Left forelimb (tissue), 1 donor: ENCODE measurements around the gene GGT5.
"Not testable (repeated sequence)": the region's sequence is repeated elsewhere in the genome, so short reads cannot be mapped to it uniquely, and the experiment has no call there.

Experiments used
- DNase-seq: peaks from one replicate; pipeline ENCODE4 v3.0.0-alpha.2; 2018; ENCODE audit warnings: low spot score

Gene GGT5

GRCh38 chr22:24232725-24233124, 12.2 kb downstream of the GGT5 start:
- DNase-seq = no peak

DNA sequence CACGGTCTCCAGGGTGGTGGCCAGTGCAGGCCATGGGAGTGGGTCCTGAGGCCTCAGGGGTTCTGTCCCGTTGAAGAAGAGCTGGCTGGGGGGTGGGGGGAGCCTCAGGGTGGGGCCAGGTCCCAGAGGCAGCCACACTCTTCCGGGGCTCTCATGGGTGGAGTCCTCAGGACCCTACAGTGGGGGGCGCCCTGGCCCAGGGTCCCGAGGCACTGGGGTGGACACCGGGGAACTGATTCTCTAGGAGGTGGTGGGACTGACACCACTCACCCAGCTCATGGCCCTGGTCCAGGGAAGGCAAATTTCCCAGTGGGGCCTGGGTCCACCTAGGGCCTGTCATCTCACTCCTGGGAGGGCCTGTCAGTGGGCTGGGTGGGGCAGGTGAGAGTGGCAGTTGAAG, 12.8 kb downstream of the GGT5 start:
- no peak for DNase-seq

DNA sequence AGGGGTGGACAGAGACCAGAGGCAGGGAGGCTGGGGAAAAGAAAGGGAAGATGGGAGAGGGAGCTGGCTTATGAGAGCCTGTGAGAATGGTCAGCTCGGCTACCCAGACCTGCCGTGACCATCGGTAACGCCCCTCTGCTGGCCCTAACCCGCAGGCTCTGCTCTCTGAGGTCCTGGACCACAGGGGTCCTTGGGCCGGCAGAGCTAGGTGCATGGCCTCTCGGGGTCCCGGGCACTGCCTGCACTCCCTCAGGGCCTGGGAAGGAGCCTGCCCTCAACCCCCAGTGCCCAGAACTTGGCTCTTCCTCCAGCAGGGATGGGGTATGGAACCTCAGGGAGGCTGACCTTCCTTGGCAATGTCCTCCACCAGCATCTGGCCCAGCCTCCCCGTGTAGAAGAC, 13.2 kb downstream of the GGT5 start:
- no peak for DNase-seq

- DNase-seq = no peak
Measured at GRCh38 chr22:24230911-24231656, 13.8 kb downstream of the GGT5 start.

DNA sequence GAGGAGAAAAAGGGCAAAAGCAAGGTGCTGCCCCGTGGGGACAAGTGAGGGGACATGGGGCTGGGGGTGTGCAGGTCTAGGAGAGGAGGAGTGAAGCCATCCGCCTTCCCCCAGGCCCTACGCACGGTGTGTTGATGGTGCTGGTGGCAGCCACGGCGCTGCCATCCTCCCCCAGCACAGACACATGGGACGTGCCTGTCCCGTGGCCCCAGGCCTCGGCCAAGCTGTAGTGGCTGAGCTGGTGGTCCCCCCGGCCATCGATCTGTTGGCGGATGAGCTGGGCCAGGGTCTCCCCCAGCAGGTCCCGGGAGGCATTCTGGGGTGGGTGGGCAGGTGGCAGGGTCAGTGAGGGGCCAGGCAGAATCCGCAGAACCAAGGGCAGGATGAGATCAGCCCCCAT, 18.9 kb downstream of the GGT5 start:
- no peak for DNase-seq

DNA sequence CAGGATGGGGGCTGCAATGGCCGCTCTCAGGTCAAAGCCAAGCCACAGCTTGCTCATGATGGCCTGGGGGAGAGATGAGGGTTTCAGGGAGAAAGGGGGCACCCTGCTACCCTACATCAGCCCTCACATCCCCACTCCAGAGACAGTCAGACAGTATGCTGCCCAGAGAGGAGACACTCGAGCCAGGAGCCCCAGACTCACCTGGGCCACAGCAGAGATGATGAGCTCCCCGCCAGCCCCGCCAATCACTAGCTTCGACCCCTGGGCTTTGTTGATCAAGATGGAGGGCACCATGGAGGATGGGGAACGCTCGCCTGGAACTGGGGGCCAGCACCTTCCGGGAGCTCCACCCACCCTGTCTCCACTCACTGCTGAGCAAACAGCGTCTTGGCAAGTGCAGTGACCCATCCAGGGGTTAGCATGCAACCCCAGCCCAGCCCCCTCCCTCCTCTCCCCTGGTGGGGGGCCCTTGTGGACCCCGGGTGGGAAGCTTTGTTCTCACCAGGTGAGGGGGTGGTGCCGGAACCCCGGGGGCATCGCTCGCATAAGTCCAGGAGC, 19.8 kb downstream of the GGT5 start:
- DNase-seq = no peak

DNA sequence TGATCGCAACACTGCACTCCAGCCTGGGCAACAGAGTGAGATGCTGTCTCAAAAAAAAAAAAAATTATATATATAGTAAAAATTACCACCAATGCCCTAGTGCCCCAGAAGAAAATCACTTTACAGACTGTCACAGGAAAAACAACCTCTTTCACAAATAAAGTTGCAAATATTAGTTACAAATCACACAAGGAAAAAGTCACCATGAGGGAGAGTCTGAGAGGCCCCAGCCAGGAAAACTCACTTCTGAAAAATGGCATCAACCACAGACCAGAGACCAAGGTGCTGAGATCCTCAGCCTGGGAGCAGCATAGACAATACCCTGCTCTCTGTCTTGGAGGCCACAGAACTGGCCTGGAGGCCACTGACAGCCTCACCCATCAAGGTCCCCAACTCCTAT, 20.4 kb downstream of the GGT5 start:
- DNase-seq = no peak

DNA sequence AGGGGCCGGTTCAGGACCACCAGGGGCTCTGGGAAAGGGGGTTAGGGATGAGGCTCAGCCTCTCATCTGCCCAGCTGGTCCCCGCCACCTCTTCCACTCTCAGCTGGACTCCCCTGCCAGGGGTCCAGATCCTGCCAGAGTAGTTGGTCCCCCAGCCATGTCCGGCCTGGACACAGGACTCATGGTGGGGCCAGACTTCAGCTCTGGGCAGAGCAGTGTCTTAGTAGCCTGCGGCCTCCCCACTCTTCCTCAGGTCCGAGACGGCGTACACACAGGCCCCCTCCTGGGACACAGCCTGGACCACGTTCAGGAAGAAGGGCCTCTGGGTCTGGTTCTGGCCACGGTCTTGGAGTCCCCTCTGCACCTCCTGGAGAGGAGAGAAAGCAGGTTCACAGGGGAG, 25.1 kb downstream of the GGT5 start:
- no peak for DNase-seq

DNA sequence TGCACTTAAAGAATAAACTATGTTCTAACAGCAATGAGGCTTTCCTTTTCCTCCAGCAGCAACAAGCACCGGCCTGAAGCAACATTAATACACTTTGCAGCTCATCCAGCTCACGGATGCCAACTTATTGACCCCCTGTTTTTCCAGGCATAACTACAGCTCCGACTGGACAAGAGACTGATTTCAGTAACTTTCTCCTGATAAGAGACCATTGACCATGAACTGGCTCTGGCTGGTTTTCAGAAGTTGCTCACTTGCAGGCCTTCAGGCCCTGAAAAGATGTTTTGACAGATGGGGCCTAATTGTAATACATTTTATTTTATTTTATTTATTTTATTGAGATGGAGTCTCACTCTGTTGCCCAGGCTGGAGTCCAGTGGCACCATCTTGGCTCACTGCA, 27.5 kb downstream of the GGT5 start:
- DNase-seq = no peak

DNA sequence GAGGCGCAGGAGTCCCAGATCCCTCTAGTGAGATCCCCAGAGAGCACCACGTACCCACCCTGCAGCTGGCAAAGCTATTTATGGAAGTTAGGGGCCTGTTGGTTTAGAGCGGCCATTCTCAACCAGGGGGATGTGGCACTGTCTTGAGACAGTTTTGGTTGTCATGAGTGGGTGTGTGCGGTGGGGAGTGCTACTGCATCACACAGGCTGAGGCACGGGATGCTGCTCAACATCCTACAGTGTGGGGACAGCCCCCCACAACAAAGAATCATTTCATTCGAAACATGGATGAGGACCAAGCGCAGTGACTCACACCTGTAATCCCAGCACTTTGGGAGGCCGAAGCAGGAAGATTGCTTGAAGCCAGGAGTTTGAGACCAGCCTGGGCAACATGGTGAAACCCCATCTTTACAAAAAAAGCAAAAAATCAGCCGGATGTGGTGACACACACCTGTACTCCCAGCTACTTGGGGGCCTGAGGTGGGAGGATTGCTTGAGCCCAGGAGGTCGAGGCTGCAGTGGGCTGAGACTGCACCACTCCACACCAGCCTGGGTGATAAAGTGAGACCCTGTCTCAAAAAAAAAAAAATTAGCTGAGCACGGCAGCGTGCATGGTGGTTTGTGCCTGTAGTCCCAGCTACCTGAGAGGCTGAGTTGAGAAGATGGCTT, 28.2 kb downstream of the GGT5 start:
- no peak for DNase-seq

DNA sequence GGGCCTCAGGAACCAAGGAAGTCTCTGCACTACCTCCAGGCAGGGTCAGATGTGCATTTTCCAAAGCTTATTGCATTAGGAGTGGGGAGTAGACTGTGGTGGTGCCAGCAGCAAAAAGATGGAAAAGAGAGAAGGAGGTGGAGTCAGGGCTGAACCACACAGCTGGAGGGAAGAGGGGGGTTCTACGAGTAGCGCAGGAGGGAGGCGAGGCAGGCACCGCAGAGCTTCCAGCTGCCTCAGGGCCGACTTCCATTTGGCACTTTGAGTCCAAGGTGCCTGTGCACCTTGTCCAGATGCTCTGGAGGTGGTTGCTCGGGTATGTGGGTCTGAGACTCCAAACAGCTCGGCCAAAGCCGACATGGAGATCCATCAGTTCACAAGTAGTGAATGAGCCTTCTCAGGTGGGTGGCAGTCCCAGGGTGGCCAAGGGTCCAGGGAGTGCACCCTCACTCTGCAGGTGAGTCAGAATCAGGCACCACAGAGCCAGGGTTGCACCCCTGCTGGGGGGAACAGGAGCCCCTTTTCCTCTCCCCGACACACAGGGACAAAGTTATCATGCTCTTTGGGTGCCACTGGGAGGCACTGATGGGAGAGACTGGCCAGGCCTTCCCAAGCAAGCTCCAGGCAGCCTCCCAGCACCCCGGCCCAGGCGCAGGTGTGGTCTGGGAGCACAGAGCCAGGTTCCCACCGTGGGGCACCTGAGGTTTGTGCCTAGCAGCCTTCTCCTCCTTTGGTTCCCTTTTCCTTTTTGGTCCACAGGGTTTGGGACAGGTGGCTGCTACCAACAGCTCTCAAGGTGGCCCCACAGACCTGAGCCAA, 30.2 kb downstream of the GGT5 start:
- DNase-seq = no peak

GRCh38 chr22:24213111-24213510, 31.8 kb downstream of the GGT5 start:
- DNase-seq = not testable (repeated sequence)

DNA sequence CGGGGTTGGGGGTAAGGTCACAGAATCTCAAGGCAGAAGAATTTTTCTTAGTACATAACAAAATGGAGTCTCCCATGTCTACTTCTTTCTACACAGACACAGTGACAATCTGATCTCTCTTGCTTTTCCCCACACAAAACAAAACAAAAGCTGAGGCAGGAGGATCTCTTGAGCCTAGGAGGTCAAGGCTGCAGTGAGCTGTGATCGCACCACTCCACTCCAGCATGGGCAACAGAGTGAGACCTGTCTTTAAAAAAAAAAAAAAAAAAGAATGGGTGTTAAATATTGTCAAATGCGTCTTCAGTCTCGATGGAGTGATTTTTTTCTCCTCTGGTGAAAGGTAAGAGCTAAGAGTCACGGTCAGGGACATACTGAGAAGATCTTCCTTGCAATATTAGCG, 33.2 kb downstream of the GGT5 start:
- DNase-seq = not testable (repeated sequence)

DNA sequence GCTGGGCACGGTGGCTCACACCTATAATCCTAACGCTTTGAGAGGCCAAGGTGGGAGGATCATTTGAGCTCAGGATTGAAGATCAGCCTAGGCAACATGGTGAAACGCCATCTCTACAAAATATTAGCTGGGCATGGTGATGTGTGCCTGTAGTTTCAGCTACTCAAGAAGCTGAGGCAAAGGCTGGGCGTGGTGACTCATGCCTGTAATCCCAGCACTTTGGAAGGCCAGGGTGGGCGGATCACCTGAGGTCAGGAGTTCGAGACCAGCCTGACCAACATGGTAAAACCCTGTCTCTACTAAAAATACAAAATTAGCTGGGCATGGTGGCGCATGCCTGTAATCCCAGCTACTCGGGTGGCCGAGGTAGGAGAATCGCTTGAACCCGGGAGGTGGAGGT, 34.5 kb downstream of the GGT5 start:
- DNase-seq = not testable (repeated sequence)

DNA sequence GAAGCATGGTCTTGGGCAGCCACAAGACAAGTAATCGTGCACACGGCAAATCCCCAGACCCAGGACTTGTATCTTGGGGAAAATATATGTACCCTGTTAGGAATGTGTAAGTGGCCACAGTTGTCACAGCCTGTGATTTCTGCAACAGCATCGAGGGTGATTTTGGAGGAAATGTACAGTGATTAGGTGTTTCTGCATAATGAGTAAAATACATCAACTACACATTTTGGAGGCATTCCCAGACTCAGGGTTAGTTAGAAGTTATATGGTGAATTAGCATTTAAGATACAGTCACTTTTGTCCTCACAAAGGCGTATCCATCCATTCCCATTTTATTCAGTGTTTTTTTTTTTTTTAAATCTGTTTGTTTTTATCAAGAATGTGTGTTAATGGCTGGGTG, 35.2 kb downstream of the GGT5 start:
- DNase-seq = no peak

DNA sequence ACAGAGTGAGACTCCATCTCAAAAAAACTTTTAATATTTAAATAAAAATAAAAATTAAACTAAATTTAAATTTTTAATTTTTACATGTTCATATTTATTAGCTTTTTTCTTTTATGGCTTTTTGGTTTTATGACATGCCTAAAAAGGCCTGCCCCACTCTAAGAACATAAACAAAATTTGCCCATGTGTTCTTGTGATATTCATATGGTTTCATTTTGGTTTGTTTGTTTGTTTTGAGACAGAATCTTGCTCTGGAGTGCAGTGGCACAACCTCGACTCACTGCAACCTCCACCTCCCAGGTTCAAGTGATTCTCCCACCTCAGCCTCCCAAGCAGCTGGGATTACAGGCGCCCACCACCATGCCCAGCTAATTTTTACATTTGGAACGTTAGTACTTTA, 35.9 kb downstream of the GGT5 start:
- DNase-seq = no peak

- no peak for DNase-seq
Measured at GRCh38 chr22:24208012-24208749, 36.7 kb downstream of the GGT5 start.

GRCh38 chr22:24207264-24208011, 37.4 kb downstream of the GGT5 start:
- DNase-seq = no peak

- DNase-seq = not testable (repeated sequence)
Measured at GRCh38 chr22:24206460-24207263, 38.2 kb downstream of the GGT5 start.

- no peak for DNase-seq
Measured at GRCh38 chr22:24205438-24206195, 39.3 kb downstream of the GGT5 start.
